GM12873 (cell line): Measurements from ENCODE around the gene UBE2J2.

ENCODE experiments used
- CTCF ChIP-seq: IDR thresholded peaks from 2 replicates; pipeline ENCODE4 v1.5.1; 2012; ENCODE audit warnings: low read depth, mild to moderate bottlenecking, moderate library complexity, low read length, control low read depth; ENCODE audit not compliant: insufficient read depth; ENCODE audit errors: missing control alignments

UBE2J2 gene

DNA sequence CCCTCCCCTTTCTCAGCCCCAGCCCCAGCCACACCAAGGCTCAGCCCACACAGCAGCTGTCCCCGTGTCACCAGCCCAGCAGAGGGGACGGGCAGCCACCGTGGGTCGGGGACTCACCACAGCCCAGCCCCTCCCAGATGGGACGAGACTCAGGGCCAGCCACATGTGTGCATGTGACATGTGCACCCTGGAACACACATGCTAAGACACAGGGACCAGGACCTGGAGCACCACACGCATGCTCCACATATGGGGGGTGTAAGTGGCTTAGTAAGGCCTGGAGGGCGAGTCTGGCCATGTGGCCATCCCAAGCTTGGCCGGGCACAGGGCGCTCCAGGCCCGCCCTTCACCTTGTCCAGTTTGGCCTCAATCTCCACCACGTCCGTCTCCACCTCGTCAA is 30.1 kb upstream of the UBE2J2 start:
- TF ChIP-seq CTCF, result no peak

DNA sequence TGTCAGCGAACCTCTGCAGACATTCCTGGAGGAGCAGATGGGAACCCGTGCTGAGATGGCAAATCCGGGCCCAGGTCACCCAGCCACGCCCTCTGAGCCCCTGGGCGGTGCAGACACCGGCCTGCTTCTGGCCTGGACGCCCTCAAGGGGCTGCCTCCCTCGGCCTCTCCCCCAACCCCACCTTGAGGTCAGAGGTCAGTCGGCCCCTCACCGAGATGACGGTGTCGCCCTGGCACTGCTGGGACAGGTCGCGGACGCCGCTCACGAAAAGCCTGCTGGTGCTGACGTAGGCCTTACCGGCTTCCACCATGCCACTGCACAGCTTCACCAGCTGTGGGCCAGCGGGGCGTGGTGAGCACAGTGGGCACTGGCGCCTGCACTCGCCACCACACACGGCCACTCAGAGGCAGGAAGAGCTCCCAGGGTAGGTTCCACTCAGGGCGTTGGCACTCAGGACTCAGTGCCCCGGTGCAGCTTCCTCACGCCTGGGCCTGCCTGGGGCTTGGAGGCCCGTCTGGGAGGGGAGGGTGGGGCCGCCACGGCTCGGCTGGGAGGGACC is 29.4 kb upstream of the UBE2J2 start:
- TF ChIP-seq CTCF, result no peak

- TF ChIP-seq CTCF, result peak; percentile 63
Observed at GRCh38 chr1:1302006-1302430, 28.4 kb upstream of the UBE2J2 start.

- TF ChIP-seq CTCF, result no peak
Observed at GRCh38 chr1:1300352-1300739, 26.7 kb upstream of the UBE2J2 start.

DNA sequence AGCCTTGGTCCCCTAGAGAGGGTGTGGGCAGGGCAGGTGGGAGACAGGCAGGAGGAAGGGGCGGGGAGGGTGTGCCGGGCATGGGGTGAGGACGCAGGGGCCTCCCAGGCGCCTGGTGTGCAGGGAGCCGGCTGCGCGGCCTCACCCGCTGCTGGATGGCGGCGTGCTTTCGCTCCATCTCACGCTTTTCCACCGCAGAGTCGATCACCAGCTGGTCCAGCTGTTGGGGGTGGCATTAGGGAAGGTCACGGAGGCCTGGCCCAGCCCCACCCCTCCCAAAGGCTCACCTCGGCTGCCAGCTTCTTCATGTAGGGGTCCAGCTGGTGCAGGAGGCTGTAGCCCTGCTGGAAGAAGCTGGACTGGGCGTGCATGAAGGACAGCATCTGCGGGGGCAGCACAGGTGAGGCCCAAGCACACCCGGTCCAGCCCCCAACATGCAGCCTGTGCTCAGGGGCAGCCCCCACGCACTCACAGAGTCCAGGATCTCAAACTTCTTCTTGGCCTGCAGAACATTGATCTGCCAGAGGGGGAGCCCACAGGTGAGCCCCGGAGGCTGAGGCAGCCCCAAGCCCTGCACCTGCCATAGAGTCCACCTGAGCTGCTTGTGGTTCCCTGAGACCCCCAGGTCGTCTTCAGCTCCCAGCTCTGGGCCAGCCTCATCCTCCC is 26.2 kb upstream of the UBE2J2 start:
- peak; percentile 73 for TF ChIP-seq CTCF

GRCh38 chr1:1298861-1299685 is 25.4 kb upstream of the UBE2J2 start:
- TF ChIP-seq CTCF, result no peak

DNA sequence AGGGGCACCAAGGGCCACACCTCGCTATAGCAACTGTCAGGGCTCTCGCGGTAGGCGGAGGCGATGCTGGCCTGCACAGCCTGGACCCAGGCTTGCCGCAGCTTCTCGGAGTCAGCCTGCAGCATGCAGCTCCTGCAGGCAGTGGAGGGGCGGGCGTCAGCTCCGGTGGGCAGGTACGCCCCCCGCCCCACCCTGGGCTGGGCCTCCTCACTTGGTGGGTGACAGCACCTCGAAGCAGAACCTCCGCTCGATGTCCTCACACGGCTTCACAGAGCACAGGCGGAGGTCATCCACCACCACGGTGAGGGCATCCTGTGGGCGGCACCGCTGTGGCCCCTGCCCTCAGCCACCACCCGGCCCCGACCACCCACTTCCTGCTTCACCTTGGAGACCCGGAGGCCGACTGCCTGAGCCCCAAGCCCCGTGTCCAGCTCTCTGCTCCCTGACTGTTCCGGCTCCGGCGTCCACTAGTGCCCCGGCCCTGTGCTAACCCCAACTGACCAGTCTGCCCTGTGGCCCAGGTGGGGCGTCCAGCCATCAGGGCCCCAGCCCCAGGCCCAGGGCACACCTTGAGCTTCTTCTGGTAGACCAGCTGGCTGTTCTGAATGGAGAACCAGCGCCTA is 24.3 kb upstream of the UBE2J2 start:
- TF ChIP-seq CTCF, result no peak
